Stimulated activated CD8-positive, alpha-beta memory T cell treated with anti-CD3 and anti-CD28 coated beads, Interleukin-7, amount 100 ng/mL, for 48 hours (primary cell): ENCODE data around the gene TCF23.
"Not testable (repeated sequence)": the region's sequence is repeated elsewhere in the genome, so short reads cannot be mapped to it uniquely, and the experiment has no call there.

Experiments used
- DNase-seq, 2 donors: peaks; one replicate each; pipeline ENCODE4 v3.0.0-alpha.2; 2020; ENCODE audit warnings: low read depth in 1 of 2; ENCODE audit errors: extremely low read depth in 1 of 2

Gene TCF23

DNA sequence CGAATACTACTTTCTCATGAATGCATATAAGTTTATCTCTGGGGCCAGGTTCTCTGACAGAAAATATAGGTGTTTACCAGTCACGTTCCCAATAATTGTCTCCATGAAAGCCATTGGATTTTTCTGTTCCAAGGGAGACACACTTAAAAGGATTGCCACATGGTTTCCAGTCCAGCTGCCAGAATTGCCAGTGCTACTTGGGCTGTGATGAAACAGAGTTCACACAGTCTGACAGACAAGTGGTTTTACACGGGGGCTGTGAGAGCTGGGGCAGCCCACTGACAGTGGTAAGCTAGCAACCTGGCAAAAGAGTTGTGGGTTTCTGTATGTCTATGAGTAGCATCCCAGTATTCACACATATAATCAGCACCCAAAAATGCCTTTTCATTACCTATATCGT, 35.3 kb downstream of the TCF23 start:
- DNase-seq: no peak

- DNase-seq: no peak
Measured at GRCh38 chr2:27185331-27186026, 36.7 kb downstream of the TCF23 start.

GRCh38 chr2:27186613-27187345, 38.0 kb downstream of the TCF23 start:
- no peak for DNase-seq

GRCh38 chr2:27189989-27190388, 41.2 kb downstream of the TCF23 start:
- DNase-seq: no peak

DNA sequence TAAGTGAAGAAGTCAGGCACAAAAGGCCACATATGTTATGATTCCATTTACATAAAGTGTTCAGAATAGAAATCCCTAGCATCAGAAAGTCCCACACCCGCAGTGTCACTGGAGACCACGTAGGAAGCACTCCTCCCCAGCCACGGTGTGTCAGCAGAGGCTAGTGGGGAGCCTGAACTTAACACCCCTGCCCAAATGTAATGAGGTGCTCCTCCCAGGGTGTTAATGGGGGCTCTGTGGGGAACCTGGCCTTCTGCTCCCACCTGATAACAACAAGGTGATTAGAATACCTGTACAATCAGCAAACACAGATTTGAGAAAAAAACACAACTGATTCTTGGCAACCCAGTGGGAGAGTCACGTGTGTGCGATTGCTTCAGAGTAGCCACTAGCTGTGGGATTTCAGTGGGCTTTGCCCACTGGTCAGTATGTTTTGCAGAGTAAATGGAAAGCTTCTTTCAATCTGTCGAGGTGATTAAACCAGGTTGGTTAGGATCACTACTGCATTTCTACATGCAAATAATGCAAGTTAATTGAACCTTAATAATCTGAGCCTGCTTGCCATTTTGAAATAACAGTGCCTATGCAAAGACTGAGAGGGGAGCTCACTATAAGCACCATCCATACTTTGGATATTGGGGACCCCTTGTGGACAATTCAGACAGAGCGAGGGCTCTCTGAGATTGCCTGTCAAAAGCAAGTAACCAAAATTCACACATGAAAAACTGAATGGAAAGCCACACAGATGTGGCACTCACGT, 42.4 kb downstream of the TCF23 start:
- no peak for DNase-seq

GRCh38 chr2:27194538-27195354, 45.9 kb downstream of the TCF23 start:
- DNase-seq: no peak

- not testable (repeated sequence) for DNase-seq
Measured at GRCh38 chr2:27195799-27196198, 47.0 kb downstream of the TCF23 start.

DNA sequence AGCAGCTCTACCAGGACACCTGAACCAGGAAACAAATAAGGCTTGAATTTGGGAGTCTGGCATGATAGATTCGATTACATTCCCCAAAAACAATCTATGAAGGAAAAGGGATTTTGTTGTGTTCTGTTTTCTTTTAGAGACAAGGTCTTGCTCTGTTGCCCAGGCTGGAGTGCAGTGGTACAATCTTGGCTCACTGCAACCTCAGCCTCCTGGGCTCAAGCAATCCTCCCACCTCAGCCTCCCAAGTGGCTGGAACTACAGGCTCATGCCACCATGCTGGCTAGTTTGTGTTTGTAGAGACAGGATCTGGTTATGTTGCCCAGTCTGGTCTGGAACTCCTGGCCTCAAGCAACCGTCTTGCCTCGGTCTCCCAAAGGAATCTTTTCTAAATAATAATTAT, 49.3 kb downstream of the TCF23 start:
- not testable (repeated sequence) for DNase-seq

GRCh38 chr2:27198627-27199026, 49.8 kb downstream of the TCF23 start:
- no peak for DNase-seq

GRCh38 chr2:27199241-27199640, 50.4 kb downstream of the TCF23 start:
- DNase-seq: no peak

DNA sequence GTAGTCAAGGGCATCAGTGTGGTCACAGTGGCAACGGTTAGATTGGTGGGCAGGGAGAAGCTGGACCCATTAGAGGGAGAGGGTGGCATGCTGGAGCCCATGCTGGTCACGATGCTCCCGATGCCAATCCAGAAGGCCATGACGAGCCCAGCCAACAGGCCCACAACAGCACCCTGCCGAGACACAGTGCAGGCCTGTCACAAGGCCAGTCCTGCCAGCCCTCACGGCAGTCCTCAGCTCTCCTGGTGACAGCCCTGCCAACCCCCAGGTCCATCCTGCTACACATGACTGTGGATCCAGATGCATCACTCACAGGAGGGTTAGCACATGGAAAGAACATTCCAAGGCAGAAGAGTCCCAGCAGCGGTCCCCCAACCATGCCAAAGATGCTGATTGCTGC, 52.9 kb downstream of the TCF23 start:
- no peak for DNase-seq

- DNase-seq: no peak
Measured at GRCh38 chr2:27202854-27203253, 54.0 kb downstream of the TCF23 start.

DNA sequence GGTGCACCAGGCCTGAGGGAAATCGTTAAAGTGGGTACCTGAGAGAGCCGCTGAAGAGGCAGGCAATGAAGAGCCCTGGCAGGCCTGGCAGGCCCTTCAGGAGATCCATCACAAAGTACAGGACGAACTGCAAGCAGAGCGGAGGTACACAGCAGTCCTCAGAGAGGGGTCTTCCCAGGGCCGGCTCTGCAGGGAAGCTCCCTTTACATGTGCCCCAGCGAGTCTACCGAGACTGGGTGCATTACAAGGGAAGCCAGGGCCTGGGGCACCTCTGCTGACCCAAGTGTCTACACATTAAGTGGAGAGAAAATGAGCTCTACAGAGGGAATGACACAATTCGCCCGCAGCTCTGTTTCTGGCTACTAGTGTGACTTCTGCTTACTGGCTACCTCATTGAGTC, 54.9 kb downstream of the TCF23 start:
- no peak for DNase-seq

DNA sequence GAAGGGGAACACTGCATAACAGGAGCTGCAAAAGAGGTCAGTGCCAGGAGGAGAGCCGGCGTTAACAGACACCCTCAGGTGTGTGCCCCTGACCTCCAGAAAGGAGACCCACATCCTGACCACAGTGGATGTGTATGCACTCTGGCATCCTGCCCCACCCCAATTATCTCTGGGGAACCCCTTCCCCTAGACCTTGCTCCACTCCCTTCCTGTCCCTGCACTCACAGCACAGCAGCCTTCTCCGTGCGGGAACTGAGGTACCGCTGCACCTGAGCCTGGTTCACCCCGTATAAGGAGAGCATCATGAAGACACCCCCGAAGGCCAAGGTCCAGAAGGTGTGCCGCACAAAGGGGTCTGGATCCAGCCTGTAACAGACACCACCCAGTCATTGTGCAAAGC, 55.8 kb downstream of the TCF23 start:
- DNase-seq: no peak

GRCh38 chr2:27205206-27205605, 56.4 kb downstream of the TCF23 start:
- DNase-seq: no peak

DNA sequence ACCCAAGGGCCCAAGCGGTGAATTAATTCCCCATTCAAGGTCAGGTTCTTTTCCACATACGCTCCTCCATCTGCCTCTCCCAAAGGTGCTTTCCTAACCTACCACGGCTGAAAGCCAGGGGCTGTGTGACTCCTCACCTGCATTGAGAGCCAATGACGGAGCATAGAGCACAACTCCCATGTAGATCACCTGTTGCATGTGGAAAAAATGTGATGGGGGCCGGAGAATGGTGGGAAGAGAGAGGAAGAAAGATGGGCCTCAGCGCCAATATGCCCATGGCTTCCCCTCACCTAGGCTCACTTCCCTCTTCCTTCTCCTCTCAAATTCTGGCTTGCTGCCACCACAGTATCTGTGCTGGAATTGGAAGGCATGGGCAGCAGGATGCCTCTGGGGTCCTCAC, 57.5 kb downstream of the TCF23 start:
- DNase-seq: no peak
